Spleen (tissue), 7 donors: ENCODE measurements around the gene SKOR1.

Experiments used
- POLR2A ChIP-seq, 3 donors: fragments of 450-650 bp; IDR thresholded peaks; one replicate each; pipeline ENCODE4 v1.5.1; 2017; ENCODE audit warnings: antibody characterized with exemption in 3 of 3, mild to moderate bottlenecking in 1 of 3
- POLR2AphosphoS5 ChIP-seq, 3 donors: sonication (generic); formaldehyde crosslinking; IDR thresholded peaks; one replicate each; pipeline ENCODE4 v1.5.1; 2017; ENCODE audit warnings: antibody characterized with exemption in 3 of 3
- TF ChIP-seq, protein P1 (sequence below), 11 experiments: fragments of 200-600 bp in 7 of 11; fragments of 450-650 bp in 4 of 11; sonication (generic) in 4 of 11; IDR thresholded peaks in 8 of 11; conservative IDR thresholded peaks in 3 of 11; 1 replicate in 7 of 11; 2 replicates in 4 of 11; pipeline versions ENCODE4 v1.4.0 to v1.8.0; 2016 to 2021; ENCODE audit warnings: antibody characterized with exemption in 11 of 11, inconsistent platforms in 4 of 11, mild to moderate bottlenecking in 1 of 11
- donor health status: DM: no; HTN: no; CAD: no; lungs with moderate emphysema.
- donor health status: DM: no; HTN: no; CAD: no.
- donor health status: DM: no; HTN: no; CAD: no.

DNA sequence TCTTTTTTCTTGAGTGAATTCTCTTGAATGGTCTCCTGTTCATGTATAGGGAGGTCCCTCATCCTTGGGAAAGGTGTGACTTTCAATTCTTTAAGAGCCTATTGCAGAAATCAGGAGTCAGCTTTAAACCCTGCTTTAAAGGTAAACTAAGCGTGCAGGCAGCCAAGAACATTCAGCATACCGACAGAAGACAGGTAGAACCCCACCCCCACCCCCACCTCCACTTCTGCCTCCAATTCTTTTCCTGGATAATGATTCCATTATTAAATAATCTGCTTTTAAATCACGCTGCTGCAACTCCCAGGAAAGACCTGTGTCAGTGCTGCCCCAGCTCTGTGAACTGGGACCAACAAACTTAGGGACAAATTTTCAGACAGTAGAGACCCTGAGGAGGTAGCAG lies 49.3 kb upstream of the SKOR1 start:
- TF ChIP-seq POLR2A (IDR thresholded peaks at IDR 0.05), result no peak
- TF ChIP-seq, protein P1, sequence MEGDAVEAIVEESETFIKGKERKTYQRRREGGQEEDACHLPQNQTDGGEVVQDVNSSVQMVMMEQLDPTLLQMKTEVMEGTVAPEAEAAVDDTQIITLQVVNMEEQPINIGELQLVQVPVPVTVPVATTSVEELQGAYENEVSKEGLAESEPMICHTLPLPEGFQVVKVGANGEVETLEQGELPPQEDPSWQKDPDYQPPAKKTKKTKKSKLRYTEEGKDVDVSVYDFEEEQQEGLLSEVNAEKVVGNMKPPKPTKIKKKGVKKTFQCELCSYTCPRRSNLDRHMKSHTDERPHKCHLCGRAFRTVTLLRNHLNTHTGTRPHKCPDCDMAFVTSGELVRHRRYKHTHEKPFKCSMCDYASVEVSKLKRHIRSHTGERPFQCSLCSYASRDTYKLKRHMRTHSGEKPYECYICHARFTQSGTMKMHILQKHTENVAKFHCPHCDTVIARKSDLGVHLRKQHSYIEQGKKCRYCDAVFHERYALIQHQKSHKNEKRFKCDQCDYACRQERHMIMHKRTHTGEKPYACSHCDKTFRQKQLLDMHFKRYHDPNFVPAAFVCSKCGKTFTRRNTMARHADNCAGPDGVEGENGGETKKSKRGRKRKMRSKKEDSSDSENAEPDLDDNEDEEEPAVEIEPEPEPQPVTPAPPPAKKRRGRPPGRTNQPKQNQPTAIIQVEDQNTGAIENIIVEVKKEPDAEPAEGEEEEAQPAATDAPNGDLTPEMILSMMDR (IDR thresholded peaks at IDR 0.05 in 8 of 11, conservative IDR thresholded peaks at IDR 0.05 in 3 of 11), result no peak
- TF ChIP-seq POLR2AphosphoS5 (IDR thresholded peaks at IDR 0.05), result no peak
